Measurements from ENCODE around the gene PPFIA1. TPM values are rescaled to one million over a fixed set of nuclear protein-coding genes. Genes with fewer than 3 reads are reported as not detected.
A peak's percentile ranks its signal among the peaks of the same experiment; 100 is the strongest.

Gene PPFIA1
- total RNA-seq, 6 experiments from 2014 or later, result 21.1 to 27.0 (median 22.7) TPM

DNA sequence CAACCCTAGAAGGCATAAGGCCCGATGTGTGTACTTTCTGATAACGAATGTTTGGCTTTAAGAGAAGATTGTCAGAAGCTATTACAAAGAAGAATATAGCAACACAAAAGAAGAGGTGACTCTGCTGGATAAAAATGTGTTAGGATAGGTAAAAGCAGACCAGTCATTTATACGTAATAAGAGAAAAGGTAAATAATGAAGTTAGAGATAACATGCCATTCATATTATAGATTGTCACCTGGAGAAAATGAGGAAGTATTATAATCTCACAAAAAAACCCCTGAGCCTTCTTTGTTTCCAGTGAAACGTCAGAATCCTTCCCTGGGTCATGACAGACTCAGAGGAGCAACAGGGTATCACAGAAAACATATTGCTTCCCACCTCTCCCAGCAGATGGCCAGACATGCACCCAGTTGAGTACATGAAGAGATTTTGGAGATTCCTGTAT, 36.1 kb downstream of the PPFIA1 start:
- peak in 1 of 4 donors; percentile 35 for ATAC-seq
- H3K9me3 ChIP-seq, result no peaks in the 10 kb centered on the region
- H3K27me3 ChIP-seq, result no peaks in the 10 kb centered on the region
- intact Hi-C loops (cut with DNase I), result no loop called here
- 63% methylated on average over 4 of the region's 4 CpGs for WGBS (ENCODE audit: insufficient coverage, low coverage, low lambda C conversion rate, missing lambda C conversion rate)
- no peak for DNase-seq
- H3K36me3 ChIP-seq, result no peaks in the 10 kb centered on the region
- no peak overlapping the region for H3K4me3 ChIP-seq
- no peak for TF ChIP-seq POLR2A (IDR thresholded peaks at IDR 0.05)
- TF ChIP-seq, protein P1, sequence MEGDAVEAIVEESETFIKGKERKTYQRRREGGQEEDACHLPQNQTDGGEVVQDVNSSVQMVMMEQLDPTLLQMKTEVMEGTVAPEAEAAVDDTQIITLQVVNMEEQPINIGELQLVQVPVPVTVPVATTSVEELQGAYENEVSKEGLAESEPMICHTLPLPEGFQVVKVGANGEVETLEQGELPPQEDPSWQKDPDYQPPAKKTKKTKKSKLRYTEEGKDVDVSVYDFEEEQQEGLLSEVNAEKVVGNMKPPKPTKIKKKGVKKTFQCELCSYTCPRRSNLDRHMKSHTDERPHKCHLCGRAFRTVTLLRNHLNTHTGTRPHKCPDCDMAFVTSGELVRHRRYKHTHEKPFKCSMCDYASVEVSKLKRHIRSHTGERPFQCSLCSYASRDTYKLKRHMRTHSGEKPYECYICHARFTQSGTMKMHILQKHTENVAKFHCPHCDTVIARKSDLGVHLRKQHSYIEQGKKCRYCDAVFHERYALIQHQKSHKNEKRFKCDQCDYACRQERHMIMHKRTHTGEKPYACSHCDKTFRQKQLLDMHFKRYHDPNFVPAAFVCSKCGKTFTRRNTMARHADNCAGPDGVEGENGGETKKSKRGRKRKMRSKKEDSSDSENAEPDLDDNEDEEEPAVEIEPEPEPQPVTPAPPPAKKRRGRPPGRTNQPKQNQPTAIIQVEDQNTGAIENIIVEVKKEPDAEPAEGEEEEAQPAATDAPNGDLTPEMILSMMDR (IDR thresholded peaks at IDR 0.05), result no peak
- no peaks in the 10 kb centered on the region for H3K4me1 ChIP-seq
- H3K27ac ChIP-seq, result no peak overlapping the region

DNA sequence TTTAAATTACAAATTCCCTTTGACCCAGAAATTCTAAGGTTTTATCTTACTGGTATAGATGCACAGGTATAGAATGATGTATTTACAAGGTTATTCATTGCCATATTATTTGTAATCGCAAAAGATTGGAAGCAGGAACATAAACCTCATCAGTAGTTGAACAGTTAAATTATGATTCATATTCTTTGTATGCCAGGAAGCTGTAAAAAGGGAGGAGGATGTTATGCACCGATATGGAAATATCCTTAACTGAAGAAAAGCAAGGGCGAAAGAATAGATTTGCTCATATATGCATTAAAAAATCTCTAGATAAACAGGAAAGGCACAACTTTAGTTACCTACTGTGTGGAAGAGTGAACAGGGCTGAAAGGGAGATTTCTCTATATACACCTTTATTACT, 36.7 kb downstream of the PPFIA1 start:
- TF ChIP-seq POLR2A (IDR thresholded peaks at IDR 0.05), result no peak
- TF ChIP-seq, protein P1 (IDR thresholded peaks at IDR 0.05), result no peak
- WGBS (ENCODE audit: insufficient coverage, low coverage, low lambda C conversion rate, missing lambda C conversion rate), result 68% methylated on average over 3 of the region's 3 CpGs
- no peaks in the 10 kb centered on the region for H3K4me1 ChIP-seq

DNA sequence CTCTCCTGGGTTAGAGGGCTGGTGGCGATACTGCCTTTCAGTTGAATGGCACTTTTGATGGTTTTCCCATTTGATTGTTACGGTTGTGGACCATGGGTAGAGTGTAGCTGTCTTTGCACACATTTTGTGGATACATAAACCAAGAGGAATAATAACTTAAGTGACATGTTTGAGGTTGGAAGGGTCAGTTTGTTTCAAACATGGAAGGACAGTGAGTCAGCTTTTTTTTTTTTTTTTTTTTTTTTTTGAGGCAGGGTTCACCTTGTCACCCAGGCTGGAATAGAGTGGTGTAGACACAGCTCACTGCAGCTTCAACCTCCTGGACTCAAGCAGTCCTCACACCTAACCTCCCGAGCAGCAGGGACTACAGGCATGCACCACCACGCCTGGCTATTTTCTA, 41.1 kb downstream of the PPFIA1 start:
- no peak for TF ChIP-seq POLR2A (IDR thresholded peaks at IDR 0.05)
- TF ChIP-seq, protein P1 (IDR thresholded peaks at IDR 0.05), result no peak
- no peak overlapping the region for H3K4me3 ChIP-seq
- intact Hi-C loops (cut with DNase I), result no loop called here
- no peaks in the 10 kb centered on the region for H3K9me3 ChIP-seq
- DNase-seq (no peak), ATAC-seq (no peak)
- H3K4me1 ChIP-seq, result peaks cover 0 to 5% (median 0%) of the 10 kb centered on the region in 4 donors
- no peak overlapping the region for H3K27ac ChIP-seq
- no peaks in the 10 kb centered on the region for H3K36me3 ChIP-seq
- 100% methylated on average over 3 of the region's 4 CpGs for WGBS (ENCODE audit: insufficient coverage, low coverage, low lambda C conversion rate, missing lambda C conversion rate)
- no peaks in the 10 kb centered on the region for H3K27me3 ChIP-seq

More for the DNA sequence above, 36.7 kb downstream of the PPFIA1 start:
- no peak for DNase-seq
- no peak overlapping the region for H3K4me3 ChIP-seq
- peak in 3 of 4 donors; percentile 14 to 37 (median 18) for ATAC-seq
- no peaks in the 10 kb centered on the region for H3K27me3 ChIP-seq
- no peaks in the 10 kb centered on the region for H3K36me3 ChIP-seq
- H3K9me3 ChIP-seq, result no peaks in the 10 kb centered on the region
- intact Hi-C loops (cut with DNase I), result no loop called here
- peak overlapping the region in 1 of 3 donors; percentile 9 for H3K27ac ChIP-seq

DNA sequence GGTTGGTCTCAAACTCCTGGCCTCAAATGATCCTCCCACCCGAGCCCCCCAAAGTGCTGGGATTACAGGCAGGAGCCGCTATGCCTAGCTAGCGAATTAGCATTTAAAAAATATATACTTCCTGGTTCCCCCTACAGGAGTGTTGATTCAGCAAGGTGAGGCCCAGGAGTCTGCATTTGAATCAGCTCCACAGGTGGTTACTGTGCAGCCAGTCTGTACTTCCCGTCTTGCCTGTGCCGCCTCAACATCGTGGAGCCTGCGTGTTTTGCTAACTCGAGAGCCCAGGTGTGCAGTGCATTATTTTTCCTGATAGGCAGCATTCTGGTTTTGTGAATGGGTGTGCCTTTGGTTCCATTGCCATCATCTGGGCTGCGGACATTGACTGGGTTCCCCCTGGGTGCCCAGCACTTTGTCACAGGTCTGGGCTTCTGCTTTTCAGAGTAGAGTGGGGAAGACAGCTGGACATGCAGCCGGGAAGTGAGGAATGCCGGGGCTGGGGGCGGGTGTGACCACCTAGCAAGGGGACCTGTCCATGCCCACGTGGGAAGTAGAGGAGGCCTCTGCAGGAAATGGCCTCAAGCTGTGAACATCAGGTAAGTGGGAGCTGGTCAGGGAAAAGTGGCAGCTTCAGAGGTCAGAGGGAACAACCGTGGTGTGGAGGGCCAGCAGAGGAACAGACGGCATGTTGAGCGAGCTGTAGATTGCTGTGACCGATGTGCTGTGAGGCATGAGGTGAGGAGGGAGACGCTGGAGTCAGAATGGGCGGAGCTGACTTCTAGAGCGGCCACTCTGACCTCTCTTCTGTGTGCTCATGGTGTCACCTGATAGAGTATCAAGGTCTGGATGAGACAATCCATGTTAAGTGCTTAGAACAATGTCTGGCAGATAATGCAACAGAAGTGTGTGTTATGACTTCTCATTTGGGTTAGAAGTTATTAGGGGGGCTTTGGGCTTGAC, 42.2 kb downstream of the PPFIA1 start:
- intact Hi-C loops (cut with DNase I), result no loop called here
- DNase-seq (no peak), ATAC-seq (peak; percentile 50 to 91 (median 88))
- Histone ChIP-seq H3K4me3 (no peak overlapping the region), H3K27ac (no peak overlapping the region), H3K9me3 (no peaks in the 10 kb centered on the region), H3K36me3 (no peaks in the 10 kb centered on the region), H3K4me1 (peaks cover 0 to 5% (median 0%) of the 10 kb centered on the region in 4 donors), H3K27me3 (no peaks in the 10 kb centered on the region)
- TF ChIP-seq, protein P1 (IDR thresholded peaks at IDR 0.05), result no peak
- TF ChIP-seq POLR2A (IDR thresholded peaks at IDR 0.05), result no peak
- WGBS (ENCODE audit: insufficient coverage, low coverage, low lambda C conversion rate, missing lambda C conversion rate), result 54% methylated on average over 8 of the region's 20 CpGs

All from right lobe of liver (tissue), 6 donors.